A549 (cell line): ENCODE measurements around the gene ALAS1. TPM values are rescaled to one million over a fixed set of nuclear protein-coding genes. Genes with fewer than 3 reads are reported as not detected.

Experiments used
- ATAC-seq, 2 experiments: fragments of 200-7000 bp in 1 of 2; fragments of >200 bp in 1 of 2; cut with Nextera tagmentation in 1 of 2; cut with Tn5 transposase in 1 of 2; 3 replicates each; pipeline versions ENCODE4 v1.8.0 to v1.9.1; 2018 to 2020; ENCODE audit warnings: mild to moderate bottlenecking in 1 of 2, moderate library complexity in 1 of 2
- CTCF ChIA-PET: fragments of 300-600 bp; sonication (Branson Sonifier 250); formaldehyde crosslinking; extraction: SDS; loops from one replicate; lab custom pipeline; 2021; ENCODE audit warnings: antibody characterized with exemption, inconsistent platforms; lab: Yijun Ruan, JAX
- POLR2A ChIA-PET: fragments of 350-600 bp; formaldehyde crosslinking; extraction: SDS; loops from one replicate; lab custom pipeline; 2021; ENCODE audit warnings: antibody characterized with exemption, inconsistent platforms; lab: Yijun Ruan, JAX
- DNase-seq, 2 experiments: peaks; one replicate each; pipeline versions ENCODE4 v3.0.0 to v3.0.0-alpha.2; 2011 to 2016; ENCODE audit warnings: low read depth in 1 of 2, low spot score in 1 of 2
- FAIRE-seq: peaks from 2 replicates; lab custom pipeline; 2011; peaks lifted over from hg19 to GRCh38; lab: Jason Lieb, UNC
- H3K27ac ChIP-seq, 2 experiments: fragments of >200 bp; sonication (Bioruptor Twin); formaldehyde crosslinking; 3 replicates each; pipeline ENCODE4 v1.5.1; 2016 to 2017
- H3K4me1 ChIP-seq: fragments of >200 bp; sonication (Bioruptor Twin); formaldehyde crosslinking; 3 replicates; pipeline ENCODE4 v1.6.1; 2016
- H3K4me2 ChIP-seq: fragments of >200 bp; sonication (Bioruptor Twin); formaldehyde crosslinking; 3 replicates; pipeline ENCODE4 v1.6.1; 2016
- H3K4me3 ChIP-seq: fragments of >200 bp; sonication (Bioruptor Twin); formaldehyde crosslinking; 3 replicates; pipeline ENCODE4 v1.5.1; 2016
- H3K9me3 ChIP-seq: fragments of >200 bp; sonication (Bioruptor Twin); formaldehyde crosslinking; 3 replicates; pipeline ENCODE4 v1.6.1; 2016
- CHD2 ChIP-seq: fragments of 150-350 bp; IDR thresholded peaks from 2 replicates; pipeline ENCODE4 v1.6.1; 2014; ENCODE audit warnings: low read length; ENCODE audit not compliant: partially characterized antibody
- CHD4 ChIP-seq: fragments of 200-600 bp; sonication (generic); IDR thresholded peaks from 2 replicates; pipeline ENCODE4 v1.6.1; 2016; ENCODE audit warnings: antibody characterized with exemption, mild to moderate bottlenecking, borderline replicate concordance
- EHF ChIP-seq: fragments of 250-450 bp; sonication (Bioruptor Pico); IDR thresholded peaks from 2 replicates; pipeline ENCODE4 v1.5.0; 2020; ENCODE audit warnings: mild to moderate bottlenecking
- FOSB ChIP-seq: fragments of 250-450 bp; sonication (Bioruptor Pico); IDR thresholded peaks from 2 replicates; pipeline ENCODE4 v1.5.0; 2020; ENCODE audit warnings: mild to moderate bottlenecking, moderate library complexity
- FOXS1 ChIP-seq: fragments of 250-450 bp; sonication (Bioruptor Pico); IDR thresholded peaks from 2 replicates; pipeline ENCODE4 v1.5.0; 2020; ENCODE audit warnings: mild to moderate bottlenecking, moderate library complexity
- GATA3 ChIP-seq: IDR thresholded peaks from 2 replicates; pipeline ENCODE4 v1.6.1; 2012; ENCODE audit warnings: borderline replicate concordance
- HDAC2 ChIP-seq: fragments of 200-600 bp; sonication (generic); IDR thresholded peaks from 2 replicates; pipeline ENCODE4 v1.6.1; 2016
- HMGXB4 ChIP-seq: fragments of 250-450 bp; sonication (Bioruptor Pico); IDR thresholded peaks from 2 replicates; pipeline ENCODE4 v1.5.0; 2021; ENCODE audit warnings: mild to moderate bottlenecking, moderate library complexity, borderline replicate concordance
- HOXB13 ChIP-seq: fragments of 250-450 bp; sonication (Bioruptor Pico); IDR thresholded peaks from 2 replicates; pipeline ENCODE4 v1.5.0; 2020; ENCODE audit warnings: low read depth, mild to moderate bottlenecking, moderate library complexity
- JUN ChIP-seq, 2 experiments: fragments of >200 bp; sonication (Bioruptor Twin); formaldehyde crosslinking; IDR thresholded peaks; 2 replicates in 1 of 2; 3 replicates in 1 of 2; pipeline ENCODE4 v1.6.1; 2016 to 2017
- JUNB ChIP-seq: fragments of >200 bp; sonication (Bioruptor Twin); formaldehyde crosslinking; IDR thresholded peaks from 2 replicates; pipeline ENCODE4 v1.6.1; 2016
- KDM5A ChIP-seq: fragments of 200-600 bp; sonication (generic); IDR thresholded peaks from 2 replicates; pipeline ENCODE4 v1.6.1; 2016; ENCODE audit warnings: antibody characterized with exemption, mild to moderate bottlenecking
- MAFK ChIP-seq: fragments of 450-650 bp; IDR thresholded peaks from 2 replicates; pipeline ENCODE4 v1.6.1; 2014; ENCODE audit not compliant: partially characterized antibody
- MAZ ChIP-seq: fragments of 150-350 bp; IDR thresholded peaks from 2 replicates; pipeline ENCODE4 v1.6.1; 2014; ENCODE audit warnings: antibody characterized with exemption, low read depth, low read length, borderline replicate concordance
- NFE2L2 ChIP-seq: fragments of 150-350 bp; conservative IDR thresholded peaks from 2 replicates; pipeline ENCODE4 v1.6.1; 2014; ENCODE audit warnings: low read length
- NPAS2 ChIP-seq: fragments of 250-450 bp; sonication (Bioruptor Pico); IDR thresholded peaks from 2 replicates; pipeline ENCODE4 v1.8.0; 2022; ENCODE audit warnings: mild to moderate bottlenecking, moderate library complexity, borderline replicate concordance
- NR3C1 ChIP-seq: fragments of >200 bp; sonication (Bioruptor Twin); formaldehyde crosslinking; IDR thresholded peaks from 3 replicates; pipeline ENCODE4 v1.6.1; 2017
- PHF8 ChIP-seq: fragments of 200-600 bp; sonication (generic); IDR thresholded peaks from 2 replicates; pipeline ENCODE4 v1.6.1; 2016; ENCODE audit warnings: low read depth, mild to moderate bottlenecking, antibody characterized with exemption, moderate library complexity, borderline replicate concordance
- POLR2A ChIP-seq: IDR thresholded peaks from 2 replicates; pipeline ENCODE4 v1.6.1; 2012; ENCODE audit warnings: mild to moderate bottlenecking, low read length
- RCOR1 ChIP-seq: fragments of 150-350 bp; IDR thresholded peaks from 2 replicates; pipeline ENCODE4 v1.6.1; 2014; ENCODE audit warnings: antibody characterized with exemption, low read length, low read depth
- REST ChIP-seq: fragments of 200-600 bp; sonication (generic); IDR thresholded peaks from 2 replicates; pipeline ENCODE4 v1.6.1; 2016; ENCODE audit warnings: antibody characterized with exemption, mild to moderate bottlenecking, moderate library complexity
- RFX5 ChIP-seq: fragments of 450-650 bp; IDR thresholded peaks from 2 replicates; pipeline ENCODE4 v1.7.1; 2014; ENCODE audit warnings: antibody characterized with exemption, mild to moderate bottlenecking, moderate library complexity
- SMC3 ChIP-seq: fragments of >200 bp; sonication (Bioruptor Twin); formaldehyde crosslinking; IDR thresholded peaks from 3 replicates; pipeline ENCODE4 v1.6.1; 2018; ENCODE audit warnings: inconsistent platforms
- TFCP2L1 ChIP-seq: fragments of 250-450 bp; sonication (Bioruptor Pico); IDR thresholded peaks from 2 replicates; pipeline ENCODE4 v1.5.0; 2021; ENCODE audit warnings: mild to moderate bottlenecking
- TP53 ChIP-seq: fragments of 250-450 bp; sonication (Bioruptor Pico); IDR thresholded peaks from 2 replicates; pipeline ENCODE4 v1.5.0; 2021; ENCODE audit warnings: mild to moderate bottlenecking, moderate library complexity
- ZC3H11A ChIP-seq: fragments of 450-650 bp; IDR thresholded peaks from 2 replicates; pipeline ENCODE4 v1.6.1; 2014; ENCODE audit warnings: antibody characterized with exemption, mild to moderate bottlenecking
- ZFP36 ChIP-seq: fragments of 450-650 bp; IDR thresholded peaks from 2 replicates; pipeline ENCODE4 v1.6.1; 2014; ENCODE audit warnings: borderline replicate concordance; ENCODE audit not compliant: partially characterized antibody
- WGBS: methylation state at CpG from one replicate; pipeline ENCODE4 v1.1.6; 2017; ENCODE audit errors: missing lambda C conversion rate; 5-methylcytosine and 5-hydroxymethylcytosine counted together
- polyA plus RNA-seq, 4 experiments: library from polyadenylated mRNA; depleted of rRNA in 3 of 4; stranded (reverse); fragments of >200 nt; fragmentation: RNase III in 1 of 4; extraction: RNeasy Plus Mini Kit Qiagen cat#74134 plus additional on column Dnase treatment in 1 of 4; gene quantifications; 2 replicates in 3 of 4; 3 replicates in 1 of 4; pipeline ENCODE4 v1.2.3, GENCODE V29; 2011 to 2017

ALAS1 gene
- polyA plus RNA-seq, 2 of the 4 experiments (the other 2 are of a cell fraction): 56.8 to 63.7 TPM

- POLR2A ChIA-PET: no interaction called here
- FAIRE-seq: no peak
- TF ChIP-seq JUNB: no peak
- WGBS: 96% methylated on average over 4 of the region's 4 CpGs
- Histone ChIP-seq H3K4me1 (no peaks in the 10 kb centered on the region), H3K27ac (no peak overlapping the region), H3K4me2 (no peak overlapping the region), H3K9me3 (no peaks in the 10 kb centered on the region), H3K4me3 (no peak overlapping the region)
- DNase-seq: no peak
- CTCF ChIA-PET: interaction anchor here (1.2 kb wide), 1 partner anchor 38 kb away, joined by 4 read pairs; no protein-coding TSS in a partner anchor
- ATAC-seq: no peak
Measured at GRCh38 chr3:52257911-52258310, 60.0 kb downstream of the ALAS1 start.

- Histone ChIP-seq H3K4me2 (no peak overlapping the region), H3K4me1 (no peaks in the 10 kb centered on the region), H3K27ac (no peak overlapping the region), H3K4me3 (no peak overlapping the region), H3K9me3 (no peaks in the 10 kb centered on the region)
- ATAC-seq (no peak), DNase-seq (no peak), FAIRE-seq (no peak)
- TF ChIP-seq FOSB (CRISPR knock-in tag) (no peak), NFE2L2 (no peak)
- 67% methylated on average over 1 of the region's 1 CpG for WGBS
- CTCF ChIA-PET: interaction anchor here (1.2 kb wide), 1 partner anchor 39 kb away, joined by 4 read pairs; no protein-coding TSS in a partner anchor
- POLR2A ChIA-PET: no interaction called here
Measured at GRCh38 chr3:52259035-52259434, 61.1 kb downstream of the ALAS1 start.

GRCh38 chr3:52259448-52259847, 61.5 kb downstream of the ALAS1 start:
- POLR2A ChIA-PET: no interaction called here

GRCh38 chr3:52262447-52262846, 64.5 kb downstream of the ALAS1 start:
- POLR2A ChIA-PET: no interaction called here
- H3K9me3 ChIP-seq: no peaks in the 10 kb centered on the region
- CTCF ChIA-PET: interaction anchor here (1.3 kb wide), 1 partner anchor 15 kb away, joined by 3 read pairs; no protein-coding TSS in a partner anchor
- no peak for TF ChIP-seq HOXB13 (CRISPR knock-in tag)
- no peak for TF ChIP-seq EHF (CRISPR knock-in tag)
- no peak for TF ChIP-seq JUNB
- TF ChIP-seq CHD4: no peak
- TF ChIP-seq ZFP36: no peak
- TF ChIP-seq ZC3H11A: no peak
- TF ChIP-seq SMC3: no peak
- TF ChIP-seq NR3C1: no peak
- no peak for TF ChIP-seq HMGXB4 (CRISPR knock-in tag)
- no peak for TF ChIP-seq RFX5
- no peak for TF ChIP-seq NFE2L2
- TF ChIP-seq CHD2: no peak
- TF ChIP-seq GATA3: no peak
- no peak for TF ChIP-seq POLR2A
- TF ChIP-seq HDAC2: no peak
- TF ChIP-seq PHF8: no peak
- no peak for TF ChIP-seq JUN (IDR thresholded peaks at IDR 0.05)
- TF ChIP-seq KDM5A: no peak
- H3K4me1 ChIP-seq: no peaks in the 10 kb centered on the region
- DNase-seq: no peak
- FAIRE-seq: no peak
- ATAC-seq: no peak
- H3K4me3 ChIP-seq: no peak overlapping the region
- no peak overlapping the region for H3K27ac ChIP-seq
- no peak overlapping the region for H3K4me2 ChIP-seq

More at GRCh38 chr3:52259448-52259847, 61.5 kb downstream of the ALAS1 start:
- H3K4me2 ChIP-seq: no peak overlapping the region
- H3K27ac ChIP-seq: no peak overlapping the region
- CTCF ChIA-PET: interaction anchor here (1.7 to 2.0 kb wide), 2 partner anchors 13 to 19 kb away, joined by 4 to 10 read pairs; partner anchors contain the start of genes PPM1M and WDR82
- no peak overlapping the region for H3K4me3 ChIP-seq
- no peaks in the 10 kb centered on the region for H3K4me1 ChIP-seq
- TF ChIP-seq MAZ: no peak
- TF ChIP-seq TP53: no peak
- no peak for TF ChIP-seq TFCP2L1
- no peak for TF ChIP-seq SMC3
- no peak for TF ChIP-seq REST
- no peak for TF ChIP-seq NPAS2 (CRISPR knock-in tag)
- TF ChIP-seq ZC3H11A: no peak
- no peak for TF ChIP-seq MAFK
- TF ChIP-seq FOXS1: no peak
- TF ChIP-seq RCOR1: no peak
- no peak for TF ChIP-seq FOSB (CRISPR knock-in tag)
- TF ChIP-seq, all 56 proteins: peak for 0
- ATAC-seq: no peak
- no peak for DNase-seq
- no peak for FAIRE-seq
- 95% methylated on average over 4 of the region's 4 CpGs for WGBS
- H3K9me3 ChIP-seq: no peaks in the 10 kb centered on the region
